Neural cell (in vitro differentiated cells): ENCODE data around the gene CCDC148. TPM values are rescaled to one million over a fixed set of nuclear protein-coding genes. Genes with fewer than 3 reads are reported as not detected.

Experiments used
- H2AFZ ChIP-seq: fragments of 200-600, 300-800 bp; sonication (generic), shearing (Covaris generic); 2 replicates; pipeline ENCODE4 v1.6.0; 2014; ENCODE audit warnings: low read depth, mild to moderate bottlenecking, antibody characterized with exemption, low read length, moderate library complexity
- H3F3A ChIP-seq: fragments of 200-600 bp; shearing (Covaris generic); 2 replicates; pipeline ENCODE4 v1.6.1; 2016; ENCODE audit warnings: mild to moderate bottlenecking, moderate library complexity, mixed read lengths, antibody characterized with exemption, low read length; ENCODE audit not compliant: insufficient read depth, poor library complexity, severe bottlenecking
- H3K27ac ChIP-seq: fragments of 200-600, 300-800 bp; sonication (generic), shearing (Covaris generic); 2 replicates; pipeline ENCODE4 v1.5.1; 2014; ENCODE audit warnings: mild to moderate bottlenecking, low read length, moderate library complexity
- H3K27me3 ChIP-seq: fragments of 300-800, 200-600 bp; sonication (generic), shearing (Covaris generic); 2 replicates; pipeline ENCODE4 v1.6.0; 2014; ENCODE audit warnings: mild to moderate bottlenecking, low read depth, low read length, moderate library complexity; ENCODE audit not compliant: insufficient read depth
- H3K36me3 ChIP-seq: fragments of 300-800, 200-600 bp; sonication (generic), shearing (Covaris generic); 2 replicates; pipeline ENCODE4 v1.5.1; 2014; ENCODE audit warnings: mild to moderate bottlenecking, antibody characterized with exemption, low read length, moderate library complexity; ENCODE audit not compliant: insufficient read depth
- H3K4me2 ChIP-seq: fragments of 300-800, 200-600 bp; sonication (generic), shearing (Covaris generic); 2 replicates; pipeline ENCODE4 v1.6.0; 2014; ENCODE audit warnings: mild to moderate bottlenecking, low read length
- H3K4me3 ChIP-seq: fragments of 300-800, 200-600 bp; sonication (generic), shearing (Covaris generic); 2 replicates; pipeline ENCODE4 v1.5.1; 2014; ENCODE audit warnings: mild to moderate bottlenecking, low read length, moderate library complexity
- H3K79me2 ChIP-seq: fragments of 200-600 bp; shearing (Covaris generic); replicated peaks from 2 replicates; pipeline ENCODE4 v1.6.0; 2014; ENCODE audit warnings: mild to moderate bottlenecking, low read length, moderate library complexity; ENCODE audit not compliant: insufficient read depth
- H3K9ac ChIP-seq: fragments of 300-800, 200-600 bp; sonication (generic), shearing (Covaris generic); 2 replicates; pipeline ENCODE4 v1.6.1; 2016; ENCODE audit warnings: mild to moderate bottlenecking, low read length, mixed read lengths
- H3K9me2 ChIP-seq: fragments of 200-600 bp; shearing (Covaris generic); 2 replicates; pipeline ENCODE4 v1.6.1; 2016; ENCODE audit warnings: mild to moderate bottlenecking, low read length, mixed read lengths; ENCODE audit not compliant: insufficient read depth
- H3K9me3 ChIP-seq: fragments of 200-600, 300-800 bp; sonication (generic), shearing (Covaris generic); 2 replicates; pipeline ENCODE4 v1.6.1; 2016; ENCODE audit warnings: mild to moderate bottlenecking, mixed run types, low read length, moderate library complexity, mixed read lengths
- H4K20me1 ChIP-seq: fragments of 200-600 bp; shearing (Covaris generic); 2 replicates; pipeline ENCODE4 v1.6.1; 2016; ENCODE audit warnings: mild to moderate bottlenecking, mixed run types; ENCODE audit not compliant: insufficient read depth
- EP300 ChIP-seq: fragments of 450-650 bp; conservative IDR thresholded peaks from 2 replicates; pipeline ENCODE4 v1.6.1; 2014; ENCODE audit warnings: antibody characterized with exemption, mild to moderate bottlenecking, moderate library complexity; ENCODE audit not compliant: poor library complexity, severe bottlenecking
- EZH2 ChIP-seq: fragments of 200-600, 300-800 bp; shearing (Covaris generic), sonication (generic); IDR thresholded peaks from 2 replicates; pipeline ENCODE4 v1.6.1; 2014; ENCODE audit warnings: antibody characterized with exemption, low read length, borderline replicate concordance, mild to moderate bottlenecking; ENCODE audit not compliant: insufficient read depth, poor library complexity, severe bottlenecking
- MXI1 ChIP-seq: fragments of 450-650 bp; conservative IDR thresholded peaks from 2 replicates; pipeline ENCODE4 v1.6.1; 2014; ENCODE audit warnings: antibody characterized with exemption, mild to moderate bottlenecking; ENCODE audit not compliant: poor library complexity, severe bottlenecking
- POLR2AphosphoS5 ChIP-seq: IDR thresholded peaks from 2 replicates; pipeline ENCODE4 v1.6.1; 2012
- RAD21 ChIP-seq: fragments of 450-650 bp; conservative IDR thresholded peaks from 2 replicates; pipeline ENCODE4 v1.6.1; 2014; ENCODE audit warnings: antibody characterized with exemption, mild to moderate bottlenecking, moderate library complexity
- SMC3 ChIP-seq: fragments of 450-650 bp; conservative IDR thresholded peaks from 2 replicates; pipeline ENCODE4 v1.6.1; 2014; ENCODE audit warnings: antibody characterized with exemption, mild to moderate bottlenecking, moderate library complexity; ENCODE audit not compliant: poor library complexity
- TAF1 ChIP-seq: IDR thresholded peaks from 2 replicates; pipeline ENCODE4 v1.6.1; 2012; ENCODE audit warnings: low read depth
- polyA plus RNA-seq: library from polyadenylated mRNA; depleted of rRNA; stranded (reverse); fragments of >200 nt; gene quantifications from 2 replicates; pipeline ENCODE4 v1.2.3, GENCODE V29; 2014
- TF ChIP-seq, protein P1 (sequence below): IDR thresholded peaks from 2 replicates; pipeline ENCODE4 v1.6.1; 2012; ENCODE audit warnings: borderline replicate concordance
- TF ChIP-seq, protein P2 (sequence below): fragments of 450-650 bp; IDR thresholded peaks from 2 replicates; pipeline ENCODE4 v1.5.1; 2014; ENCODE audit warnings: antibody characterized with exemption, mild to moderate bottlenecking, moderate library complexity; ENCODE audit not compliant: poor library complexity, severe bottlenecking

The CCDC148 gene
- polyA plus RNA-seq, 1 donor from 2014 or later = 1.8 TPM

DNA sequence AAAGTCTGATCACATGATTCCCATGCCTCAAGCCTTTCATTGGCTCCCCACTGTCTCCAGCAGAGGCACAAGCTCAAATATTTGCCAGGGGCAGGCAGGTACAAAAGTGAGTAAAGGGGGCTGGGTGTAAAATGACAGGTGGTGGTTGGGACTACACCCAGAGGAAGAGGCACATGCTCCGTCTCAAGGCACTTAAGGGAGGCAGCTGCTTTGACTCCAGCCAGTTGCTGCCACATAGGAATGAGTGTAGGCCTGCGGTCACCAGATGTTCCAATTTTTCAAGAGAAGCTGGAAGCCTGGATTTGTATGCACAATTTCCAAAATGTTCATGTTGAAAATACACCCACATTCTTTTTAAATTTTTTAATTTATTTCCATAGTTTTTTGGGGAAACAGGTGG lies 190.4 kb downstream of the CCDC148 start:
- no peak overlapping the region for H3K4me2 ChIP-seq
- no peak for TF ChIP-seq SMC3
- TF ChIP-seq MXI1 = no peak
- no peak for TF ChIP-seq EZH2
- TF ChIP-seq, protein P1, sequence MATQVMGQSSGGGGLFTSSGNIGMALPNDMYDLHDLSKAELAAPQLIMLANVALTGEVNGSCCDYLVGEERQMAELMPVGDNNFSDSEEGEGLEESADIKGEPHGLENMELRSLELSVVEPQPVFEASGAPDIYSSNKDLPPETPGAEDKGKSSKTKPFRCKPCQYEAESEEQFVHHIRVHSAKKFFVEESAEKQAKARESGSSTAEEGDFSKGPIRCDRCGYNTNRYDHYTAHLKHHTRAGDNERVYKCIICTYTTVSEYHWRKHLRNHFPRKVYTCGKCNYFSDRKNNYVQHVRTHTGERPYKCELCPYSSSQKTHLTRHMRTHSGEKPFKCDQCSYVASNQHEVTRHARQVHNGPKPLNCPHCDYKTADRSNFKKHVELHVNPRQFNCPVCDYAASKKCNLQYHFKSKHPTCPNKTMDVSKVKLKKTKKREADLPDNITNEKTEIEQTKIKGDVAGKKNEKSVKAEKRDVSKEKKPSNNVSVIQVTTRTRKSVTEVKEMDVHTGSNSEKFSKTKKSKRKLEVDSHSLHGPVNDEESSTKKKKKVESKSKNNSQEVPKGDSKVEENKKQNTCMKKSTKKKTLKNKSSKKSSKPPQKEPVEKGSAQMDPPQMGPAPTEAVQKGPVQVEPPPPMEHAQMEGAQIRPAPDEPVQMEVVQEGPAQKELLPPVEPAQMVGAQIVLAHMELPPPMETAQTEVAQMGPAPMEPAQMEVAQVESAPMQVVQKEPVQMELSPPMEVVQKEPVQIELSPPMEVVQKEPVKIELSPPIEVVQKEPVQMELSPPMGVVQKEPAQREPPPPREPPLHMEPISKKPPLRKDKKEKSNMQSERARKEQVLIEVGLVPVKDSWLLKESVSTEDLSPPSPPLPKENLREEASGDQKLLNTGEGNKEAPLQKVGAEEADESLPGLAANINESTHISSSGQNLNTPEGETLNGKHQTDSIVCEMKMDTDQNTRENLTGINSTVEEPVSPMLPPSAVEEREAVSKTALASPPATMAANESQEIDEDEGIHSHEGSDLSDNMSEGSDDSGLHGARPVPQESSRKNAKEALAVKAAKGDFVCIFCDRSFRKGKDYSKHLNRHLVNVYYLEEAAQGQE = no peak
- TF ChIP-seq, protein P2, sequence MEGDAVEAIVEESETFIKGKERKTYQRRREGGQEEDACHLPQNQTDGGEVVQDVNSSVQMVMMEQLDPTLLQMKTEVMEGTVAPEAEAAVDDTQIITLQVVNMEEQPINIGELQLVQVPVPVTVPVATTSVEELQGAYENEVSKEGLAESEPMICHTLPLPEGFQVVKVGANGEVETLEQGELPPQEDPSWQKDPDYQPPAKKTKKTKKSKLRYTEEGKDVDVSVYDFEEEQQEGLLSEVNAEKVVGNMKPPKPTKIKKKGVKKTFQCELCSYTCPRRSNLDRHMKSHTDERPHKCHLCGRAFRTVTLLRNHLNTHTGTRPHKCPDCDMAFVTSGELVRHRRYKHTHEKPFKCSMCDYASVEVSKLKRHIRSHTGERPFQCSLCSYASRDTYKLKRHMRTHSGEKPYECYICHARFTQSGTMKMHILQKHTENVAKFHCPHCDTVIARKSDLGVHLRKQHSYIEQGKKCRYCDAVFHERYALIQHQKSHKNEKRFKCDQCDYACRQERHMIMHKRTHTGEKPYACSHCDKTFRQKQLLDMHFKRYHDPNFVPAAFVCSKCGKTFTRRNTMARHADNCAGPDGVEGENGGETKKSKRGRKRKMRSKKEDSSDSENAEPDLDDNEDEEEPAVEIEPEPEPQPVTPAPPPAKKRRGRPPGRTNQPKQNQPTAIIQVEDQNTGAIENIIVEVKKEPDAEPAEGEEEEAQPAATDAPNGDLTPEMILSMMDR = no peak
- no peak for TF ChIP-seq TAF1
- no peak for TF ChIP-seq RAD21
- no peak for TF ChIP-seq EP300
- TF ChIP-seq POLR2AphosphoS5 = no peak
- no peaks in the 10 kb centered on the region for H4K20me1 ChIP-seq
- no peak overlapping the region for H3K27ac ChIP-seq
- no peak overlapping the region for H3K9ac ChIP-seq
- H3K4me3 ChIP-seq = no peak overlapping the region
- H3F3A ChIP-seq = no peaks in the 10 kb centered on the region
- H2AFZ ChIP-seq = no peak overlapping the region
- H3K9me2 ChIP-seq = no peaks in the 10 kb centered on the region
- no peaks in the 10 kb centered on the region for H3K27me3 ChIP-seq
- H3K36me3 ChIP-seq = no peaks in the 10 kb centered on the region
- H3K9me3 ChIP-seq = no peaks in the 10 kb centered on the region
- H3K79me2 ChIP-seq = no peaks in the 10 kb centered on the region

DNA sequence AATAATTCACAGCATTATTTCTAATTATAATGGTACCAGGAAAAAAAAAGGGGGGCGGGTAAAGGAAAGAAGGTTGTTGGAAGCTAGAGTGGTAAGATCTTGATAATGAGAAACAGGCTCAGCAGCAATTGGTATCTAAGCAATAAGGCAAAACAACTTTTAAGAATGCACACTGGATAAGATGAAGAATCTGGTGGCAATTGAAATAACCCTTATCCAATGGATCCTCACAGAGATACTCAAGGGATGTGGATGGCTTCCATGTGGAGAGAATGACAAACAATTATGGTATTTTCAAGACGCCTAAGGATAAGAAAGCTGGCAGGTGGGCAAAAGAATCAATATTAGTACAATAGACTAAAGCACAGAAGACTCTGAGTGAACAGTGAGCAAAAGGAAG lies 201.3 kb downstream of the CCDC148 start:
- Histone ChIP-seq H3K4me3 (no peak overlapping the region), H4K20me1 (no peaks in the 10 kb centered on the region), H3K9me3 (no peaks in the 10 kb centered on the region), H3F3A (no peaks in the 10 kb centered on the region), H3K27me3 (no peaks in the 10 kb centered on the region), H3K79me2 (no peaks in the 10 kb centered on the region), H3K27ac (no peak overlapping the region), H3K4me2 (no peak overlapping the region), H2AFZ (no peak overlapping the region), H3K36me3 (no peaks in the 10 kb centered on the region), H3K9ac (no peak overlapping the region), H3K9me2 (no peaks in the 10 kb centered on the region)
- TF ChIP-seq EP300 (peak; percentile 28), MXI1 (no peak), POLR2AphosphoS5 (peak; percentile 81)
- TF ChIP-seq, protein P1 = peak; percentile 42
